ENCODE measurements around the gene RAPGEF4.

The RAPGEF4 gene

GRCh38 chr2:172693037-172693436 lies 42.6 kb upstream of the RAPGEF4 start (continued):
- no peak for TF ChIP-seq ZFP3 (tag by site-specific recombination; IDR thresholded peaks at IDR 0.05; ENCODE audit: low read depth)
- no peak for TF ChIP-seq ZNF121 (tag by site-specific recombination; IDR thresholded peaks at IDR 0.05)
- peak; percentile 69; the same call in 1 of the 2 replicates for TF ChIP-seq TSHZ1 (tag by site-specific recombination; IDR thresholded peaks at IDR 0.05; ENCODE audit: borderline replicate concordance)
- TF ChIP-seq ZNF18 (tag by site-specific recombination; IDR thresholded peaks at IDR 0.05), result no peak
- TF ChIP-seq ZNF629 (tag by site-specific recombination; IDR thresholded peaks at IDR 0.05), result peak; percentile 84
- peak; percentile 66; the same call in 1 of the 2 replicates for TF ChIP-seq ZNF394 (tag by site-specific recombination; IDR thresholded peaks at IDR 0.05; ENCODE audit: borderline replicate concordance)
- peak; percentile 61; the same call in 1 of the 2 replicates for TF ChIP-seq ZNF324 (tag by site-specific recombination; IDR thresholded peaks at IDR 0.05)
- no peak for TF ChIP-seq ZFP41 (tag by site-specific recombination; IDR thresholded peaks at IDR 0.05; ENCODE audit: borderline replicate concordance)
- no peak for TF ChIP-seq ZNF777 (tag by site-specific recombination; IDR thresholded peaks at IDR 0.05; ENCODE audit: borderline replicate concordance)
- TF ChIP-seq GLIS2 (tag by site-specific recombination; IDR thresholded peaks at IDR 0.05), result peak; percentile 42
- TF ChIP-seq ZNF521 (tag by site-specific recombination; IDR thresholded peaks at IDR 0.05), result no peak
- no peak for TF ChIP-seq GLI4 (tag by site-specific recombination; IDR thresholded peaks at IDR 0.05)
- peak; percentile 86 for TF ChIP-seq ZNF366 (tag by site-specific recombination; conservative IDR thresholded peaks at IDR 0.05)
- TF ChIP-seq PRDM1 (tag by site-specific recombination; IDR thresholded peaks at IDR 0.05), result 0 out of 2 replicates have a peak, but pooled peaks have one; percentile 27
- TF ChIP-seq GLIS1 (tag by site-specific recombination; IDR thresholded peaks at IDR 0.05), result peak; percentile 53
- TF ChIP-seq SP7 (tag by site-specific recombination; IDR thresholded peaks at IDR 0.05), result peak; percentile 74
- TF ChIP-seq ZNF10 (tag by site-specific recombination; IDR thresholded peaks at IDR 0.05), result 0 out of 2 replicates have a peak, but pooled peaks have one; percentile 17
- peak; percentile 52; the same call in 1 of the 2 replicates for TF ChIP-seq IKZF3 (tag by site-specific recombination; IDR thresholded peaks at IDR 0.05)
- TF ChIP-seq ZNF600 (tag by site-specific recombination; IDR thresholded peaks at IDR 0.05), result peak; percentile 81
- TF ChIP-seq PRDM6 (tag by site-specific recombination; IDR thresholded peaks at IDR 0.05), result peak; percentile 65; the same call in 1 of the 2 replicates
- TF ChIP-seq ZNF280C (tag by site-specific recombination; IDR thresholded peaks at IDR 0.05), result no peak
- TF ChIP-seq KLF17 (tag by site-specific recombination; IDR thresholded peaks at IDR 0.05), result peak; percentile 59
- no peak for TF ChIP-seq ZNF112 (tag by site-specific recombination; IDR thresholded peaks at IDR 0.05)
- TF ChIP-seq HOXD13 (CRISPR knock-in tag; IDR thresholded peaks at IDR 0.05; ENCODE audit: borderline replicate concordance), result peak; percentile 67; the same call in 1 of the 2 replicates
- TF ChIP-seq ZBTB20 (tag by site-specific recombination; IDR thresholded peaks at IDR 0.05), result peak; percentile 48; the same call in 1 of the 2 replicates
- TF ChIP-seq ZNF341 (tag by site-specific recombination; IDR thresholded peaks at IDR 0.05; ENCODE audit: low read depth), result 0 out of 2 replicates have a peak, but pooled peaks have one; percentile 31
- peak; percentile 75; the same call in 1 of the 2 replicates for TF ChIP-seq ZNF639 (tag by site-specific recombination; IDR thresholded peaks at IDR 0.05)
- TF ChIP-seq ZNF768 (tag by site-specific recombination; IDR thresholded peaks at IDR 0.05), result no peak
